GM19238 (cell line): ENCODE measurements around the gene ANKRD31.
A peak's percentile ranks its signal among the peaks of the same experiment; 100 is the strongest.
"Not testable (repeated sequence)": the region's sequence is repeated elsewhere in the genome, so short reads cannot be mapped to it uniquely, and the experiment has no call there.

Source experiments
- DNase-seq: peaks from one replicate; pipeline ENCODE4 v3.0.0; 2011; ENCODE audit warnings: low spot score; ENCODE audit not compliant: insufficient read length

The ANKRD31 gene

GRCh38 chr5:75236322-75237316, at the start of gene ANKRD31:
Gene ANKRD31, minus strand, starts transcription at chr5:75236878. Its CDS starts 192 bp downstream, at chr5:75236686.
- DNase-seq = peak; percentile 86

GRCh38 chr5:75286211-75286773, 49.6 kb upstream of the ANKRD31 start:
- DNase-seq = no peak

GRCh38 chr5:75282581-75282980, 45.9 kb upstream of the ANKRD31 start:
- no peak for DNase-seq

- DNase-seq = no peak
Measured at GRCh38 chr5:75281716-75282465, 45.2 kb upstream of the ANKRD31 start.

- no peak for DNase-seq
Measured at GRCh38 chr5:75279321-75279720, 42.6 kb upstream of the ANKRD31 start.

- no peak for DNase-seq
Measured at GRCh38 chr5:75277463-75277862, 40.8 kb upstream of the ANKRD31 start.

- no peak for DNase-seq
Measured at GRCh38 chr5:75275756-75276155, 39.1 kb upstream of the ANKRD31 start.

- DNase-seq = no peak
Measured at GRCh38 chr5:75275147-75275546, 38.5 kb upstream of the ANKRD31 start.

- no peak for DNase-seq
Measured at GRCh38 chr5:75274486-75274885, 37.8 kb upstream of the ANKRD31 start.

GRCh38 chr5:75270605-75271004, 33.9 kb upstream of the ANKRD31 start:
- DNase-seq = not testable (repeated sequence)

- no peak for DNase-seq
Measured at GRCh38 chr5:75265731-75266130, 29.1 kb upstream of the ANKRD31 start.

- DNase-seq = no peak
Measured at GRCh38 chr5:75262271-75262670, 25.6 kb upstream of the ANKRD31 start.

- no peak for DNase-seq
Measured at GRCh38 chr5:75260708-75261107, 24.0 kb upstream of the ANKRD31 start.

GRCh38 chr5:75250452-75250851, 13.8 kb upstream of the ANKRD31 start:
- not testable (repeated sequence) for DNase-seq

- DNase-seq = no peak
Measured at GRCh38 chr5:75245023-75245422, 8.3 kb upstream of the ANKRD31 start.

- no peak for DNase-seq
Measured at GRCh38 chr5:75243510-75243909, 6.8 kb upstream of the ANKRD31 start.

GRCh38 chr5:75243100-75243499, 6.4 kb upstream of the ANKRD31 start:
- no peak for DNase-seq

- DNase-seq = no peak
Measured at GRCh38 chr5:75242067-75242466, 5.4 kb upstream of the ANKRD31 start.

GRCh38 chr5:75239681-75240080, 3.0 kb upstream of the ANKRD31 start:
- DNase-seq = no peak

GRCh38 chr5:75235711-75236110, 967 bp downstream of the ANKRD31 start:
- DNase-seq = no peak

GRCh38 chr5:75234251-75234650, 2.4 kb downstream of the ANKRD31 start:
- DNase-seq = no peak

- DNase-seq = no peak
Measured at GRCh38 chr5:75226916-75227315, 9.8 kb downstream of the ANKRD31 start.
